ENCODE results near the gene OR8J3.

GRCh38 chr11:56103210-56103737 is 36.7 kb downstream of the OR8J3 start, which contains the start of gene OR8H2:
- TF ChIP-seq POLR2A (IDR thresholded peaks at IDR 0.05; ENCODE audit: low read depth, low read length) (no peak), TAF1 (IDR thresholded peaks at IDR 0.05; ENCODE audit: low read depth, low read length) (no peak), POLR2AphosphoS5 (IDR thresholded peaks at IDR 0.05; ENCODE audit: low read depth, low read length) (no peak), SPI1 (IDR thresholded peaks at IDR 0.05; ENCODE audit: low read depth, low read length) (no peak)
